Small intestine (tissue), 7 donors: ENCODE data around the gene TRMU. TPM values are rescaled to one million over a fixed set of nuclear protein-coding genes. Genes with fewer than 3 reads are reported as not detected.

Experiments used
- DNase-seq, 2 donors: peaks; one replicate each; pipeline versions ENCODE4 v3.0.0 to v3.0.0-alpha.2; 2013
- FAIRE-seq: peaks from 2 replicates; lab custom pipeline; 2012; peaks lifted over from hg19 to GRCh38; lab: Jason Lieb, UNC
- H3K27ac ChIP-seq, 3 donors: one replicate each; pipeline ENCODE4 v1.5.1; 2013; ENCODE audit warnings: low read length in 2 of 3, mild to moderate bottlenecking in 2 of 3, control low read depth in 1 of 3, inconsistent platforms in 1 of 3, low read depth in 1 of 3, moderate library complexity in 1 of 3
- H3K27me3 ChIP-seq, 3 donors: one replicate each; pipeline ENCODE4 v1.6.1; 2013; ENCODE audit warnings: low read length in 3 of 3, inconsistent platforms in 1 of 3; ENCODE audit not compliant: control insufficient read depth in 3 of 3, insufficient read depth in 3 of 3
- H3K36me3 ChIP-seq, 3 donors: one replicate each; pipeline ENCODE4 v1.6.1; 2013; ENCODE audit warnings: low read length in 3 of 3, inconsistent platforms in 1 of 3, low read depth in 1 of 3, mild to moderate bottlenecking in 1 of 3, moderate library complexity in 1 of 3; ENCODE audit not compliant: control insufficient read depth in 3 of 3, insufficient read depth in 2 of 3
- H3K4me1 ChIP-seq, 3 donors: one replicate each; pipeline ENCODE4 v1.6.1; 2013; ENCODE audit warnings: low read length in 2 of 3, inconsistent platforms in 1 of 3, low read depth in 1 of 3, mild to moderate bottlenecking in 1 of 3, moderate library complexity in 1 of 3; ENCODE audit not compliant: control insufficient read depth in 3 of 3, insufficient read depth in 2 of 3
- H3K4me3 ChIP-seq, 3 donors: one replicate each; pipeline ENCODE4 v1.5.1; 2013; ENCODE audit warnings: low read length in 3 of 3, control low read depth in 1 of 3, inconsistent platforms in 1 of 3, low read depth in 1 of 3, mild to moderate bottlenecking in 1 of 3, moderate library complexity in 1 of 3
- H3K9me3 ChIP-seq, 2 donors: one replicate each; pipeline ENCODE4 v1.6.1; 2013; ENCODE audit warnings: low read depth in 1 of 2, low read length in 1 of 2; ENCODE audit not compliant: control insufficient read depth in 2 of 2, insufficient read depth in 1 of 2
- WGBS, 3 donors: extraction: QIAGEN DNeasy Blood & Tissue Kit; methylation state at CpG; one replicate each; pipeline ENCODE4 v1.1.7; 2013; 5-methylcytosine and 5-hydroxymethylcytosine counted together
- polyA plus RNA-seq, 4 donors: library from polyadenylated mRNA; stranded (reverse) in 3 of 4; unstranded in 1 of 4; fragments of 200-250 nt in 3 of 4; fragments of 120-200 nt in 1 of 4; gene quantifications; one replicate each; pipeline versions ENCODE4 v1.2.1 to v1.2.3, GENCODE V29; 2013
- donor health status: healthy with polysubstance abuse.
- donor health status: control.
- donor health status: control.
- donor health status: Bipolar disorder and iron deficiency.
- donor health status: healthy.

The TRMU gene
- polyA plus RNA-seq, 4 donors, result 17.0 to 38.6 (median 34.3) TPM

DNA sequence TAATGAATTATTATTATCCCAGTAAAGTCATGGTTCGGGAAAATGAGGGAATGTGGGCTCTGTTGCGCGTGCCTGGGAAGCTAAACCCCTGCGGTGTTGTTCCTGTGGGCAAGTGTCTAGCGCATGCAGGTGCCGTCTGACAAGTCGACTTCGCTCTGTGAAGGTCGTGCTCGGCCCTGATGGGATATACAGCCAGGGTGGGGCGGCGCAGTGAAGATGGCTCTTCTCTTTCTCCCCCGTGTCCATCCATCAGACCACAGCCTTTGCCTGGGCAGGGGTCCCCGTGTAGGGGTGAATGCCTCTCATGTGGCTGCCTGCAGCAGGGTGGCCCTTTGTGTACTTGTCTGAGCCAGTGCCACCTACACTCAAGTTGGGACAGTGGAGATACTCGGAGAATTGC, 12.8 kb upstream of the TRMU start:
- H3K36me3 ChIP-seq, result peaks cover 0 to 63% (median 3%) of the 10 kb centered on the region in 3 donors
- no peak overlapping the region for H3K4me3 ChIP-seq
- H3K27me3 ChIP-seq, result no peaks in the 10 kb centered on the region
- no peak overlapping the region for H3K27ac ChIP-seq
- DNase-seq (no peak), FAIRE-seq (no peak)
- H3K4me1 ChIP-seq, result no peaks in the 10 kb centered on the region
- WGBS, 3 donors, result 95 to 98% (median 95%) methylated on average over 15 of the region's 15 CpGs
- H3K9me3 ChIP-seq, result no peaks in the 10 kb centered on the region

DNA sequence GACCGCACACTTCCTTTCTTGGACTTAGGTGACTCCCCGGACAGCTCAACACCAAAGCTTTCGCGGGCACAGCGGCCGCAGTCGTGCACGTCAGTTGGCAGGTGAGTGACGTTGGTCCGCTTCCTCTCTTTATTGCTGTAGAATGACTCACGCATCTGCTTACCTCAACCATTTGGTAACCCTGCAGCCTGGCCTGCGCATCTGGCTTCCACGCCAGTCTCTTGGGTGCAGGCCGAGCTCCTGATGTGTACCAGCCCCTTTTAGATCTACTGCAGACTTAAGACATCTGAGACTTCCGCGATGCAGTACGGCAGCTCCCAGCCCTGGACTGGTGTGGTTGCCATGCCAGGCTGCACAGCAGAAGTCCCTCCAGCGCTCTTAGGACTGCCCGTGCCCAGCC, 12.4 kb upstream of the TRMU start:
- 93 to 95% (median 94%) methylated on average over 18 to 19 of the region's 19 CpGs for WGBS, 3 donors
- no peaks in the 10 kb centered on the region for H3K9me3 ChIP-seq
- FAIRE-seq (no peak), DNase-seq (no peak)
- peaks cover 0 to 62% (median 3%) of the 10 kb centered on the region in 3 donors for H3K36me3 ChIP-seq
- no peaks in the 10 kb centered on the region for H3K27me3 ChIP-seq
- no peak overlapping the region for H3K27ac ChIP-seq
- H3K4me3 ChIP-seq, result no peak overlapping the region
- H3K4me1 ChIP-seq, result no peaks in the 10 kb centered on the region

DNA sequence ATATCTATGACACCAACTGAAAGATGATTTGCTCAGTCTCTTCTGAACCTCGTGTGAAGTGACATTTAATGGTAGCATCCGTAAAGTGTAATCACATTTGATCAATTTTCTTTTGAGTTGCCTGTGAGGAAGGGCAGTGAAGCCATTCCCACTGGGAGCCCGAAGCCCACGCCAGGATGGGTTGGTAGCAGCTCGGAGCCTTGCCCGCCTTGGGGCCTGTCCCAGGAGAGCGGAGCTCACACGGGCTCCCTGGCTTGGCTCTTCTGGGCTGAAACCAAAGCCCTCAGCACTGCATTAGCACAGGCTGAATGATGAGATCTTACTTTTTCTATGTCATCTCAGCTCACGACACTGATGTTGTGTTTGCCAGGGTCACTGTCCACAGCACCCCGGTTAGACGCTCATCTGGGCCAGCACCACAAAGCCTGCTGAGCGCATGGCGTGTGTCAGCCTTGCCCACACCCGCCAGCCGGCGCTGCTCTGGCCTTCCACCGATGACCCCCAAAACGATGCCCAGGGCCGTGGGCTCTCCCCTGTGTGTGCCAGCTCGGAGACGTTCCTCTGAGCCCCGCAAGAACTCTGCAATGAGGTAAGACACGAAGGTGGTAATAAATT, 9.3 kb upstream of the TRMU start:
- H3K4me1 ChIP-seq, result no peaks in the 10 kb centered on the region
- WGBS, 3 donors, result 92 to 95% (median 93%) methylated on average over 23 of the region's 23 CpGs
- H3K4me3 ChIP-seq, result no peak overlapping the region
- no peaks in the 10 kb centered on the region for H3K9me3 ChIP-seq
- FAIRE-seq (no peak), DNase-seq (no peak)
- no peak overlapping the region for H3K27ac ChIP-seq
- H3K27me3 ChIP-seq, result no peaks in the 10 kb centered on the region
- H3K36me3 ChIP-seq, result peaks cover 0 to 64% (median 0%) of the 10 kb centered on the region in 3 donors

DNA sequence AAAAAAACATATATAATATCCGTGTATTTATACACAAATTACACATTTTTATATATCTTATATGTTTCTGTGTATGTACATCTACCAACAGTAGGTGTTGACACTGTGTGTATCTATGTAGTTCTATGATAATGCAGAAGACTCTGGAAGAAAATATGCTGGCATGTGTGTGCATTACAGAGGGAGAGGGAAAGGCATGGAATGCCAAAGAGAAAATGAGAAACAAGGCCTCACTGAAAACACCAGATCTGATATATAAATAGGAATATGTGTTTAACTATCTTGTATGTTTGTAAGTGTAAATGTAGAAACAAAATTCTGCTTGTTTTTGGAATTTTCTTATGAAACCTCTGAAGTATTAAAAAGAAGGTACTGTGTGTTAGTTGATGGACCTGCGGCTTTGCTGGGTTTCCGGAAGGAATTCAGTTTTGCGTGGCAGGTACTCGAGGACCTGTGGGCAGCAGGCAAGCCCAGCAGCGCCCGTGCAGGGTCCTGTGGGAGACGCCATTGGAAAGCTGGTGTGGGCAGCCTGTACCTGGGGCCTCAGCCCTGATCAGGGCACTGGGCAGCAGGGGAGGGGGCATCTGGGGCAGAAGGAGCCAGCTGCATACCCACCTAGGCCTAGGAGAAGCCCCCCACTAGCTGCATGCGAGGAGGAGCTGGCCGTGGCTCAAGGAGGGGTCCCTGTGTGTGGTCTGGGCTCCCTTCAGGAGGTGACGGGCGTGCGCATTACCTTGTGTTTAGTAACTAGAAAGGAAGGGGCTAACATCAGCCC, 7.6 kb upstream of the TRMU start:
- Histone ChIP-seq H3K9me3 (no peaks in the 10 kb centered on the region), H3K27me3 (no peaks in the 10 kb centered on the region), H3K27ac (no peak overlapping the region), H3K4me3 (no peak overlapping the region), H3K4me1 (no peaks in the 10 kb centered on the region), H3K36me3 (peaks cover 0 to 69% (median 0%) of the 10 kb centered on the region in 3 donors)
- WGBS, 3 donors, result 95 to 97% (median 95%) methylated on average over 12 to 13 of the region's 13 CpGs
- DNase-seq, result no peak
- no peak for FAIRE-seq

DNA sequence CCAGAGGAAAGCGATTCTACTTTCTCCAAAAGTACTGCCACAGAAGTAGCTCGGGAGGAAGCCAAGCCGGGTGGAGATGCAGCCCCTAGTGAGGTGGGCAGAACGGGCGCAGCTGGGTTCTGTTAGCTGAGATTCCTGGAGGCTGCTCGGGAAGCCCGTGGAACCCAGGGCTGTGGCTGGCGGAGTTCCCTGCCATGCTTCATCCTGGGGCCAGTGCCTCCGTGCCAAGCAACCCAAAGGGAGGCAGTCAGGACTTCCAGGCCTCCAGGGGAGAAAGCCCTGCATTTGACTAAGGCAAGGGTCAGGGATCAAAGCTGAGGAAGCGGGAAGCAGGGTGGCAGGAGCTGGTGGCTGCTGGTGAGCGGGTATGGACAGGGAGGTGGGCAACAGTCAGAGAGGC, 6.7 kb upstream of the TRMU start:
- FAIRE-seq, result no peak

DNA sequence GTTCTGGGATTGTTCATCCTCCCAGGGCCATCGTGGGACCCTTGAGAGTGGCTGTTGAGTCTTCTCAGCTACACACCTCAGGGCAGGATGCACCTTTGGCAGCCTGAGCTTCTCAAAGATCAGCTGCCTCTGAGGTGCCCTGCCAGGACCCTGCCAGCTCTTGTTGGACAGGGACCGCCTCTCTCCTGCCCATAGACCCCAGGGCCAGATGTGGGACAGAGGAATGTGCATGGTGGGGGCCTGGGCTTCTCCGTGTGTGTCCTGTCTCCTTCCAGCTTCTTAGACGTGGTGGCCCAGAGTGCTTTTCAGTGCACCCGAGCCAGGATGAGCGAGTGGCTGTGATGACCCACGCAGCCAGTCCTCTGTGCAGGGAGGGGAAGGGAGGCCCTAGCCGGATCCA, 5.9 kb upstream of the TRMU start:
- Histone ChIP-seq H3K4me1 (no peaks in the 10 kb centered on the region), H3K4me3 (no peak overlapping the region), H3K9me3 (no peaks in the 10 kb centered on the region), H3K27me3 (no peaks in the 10 kb centered on the region), H3K27ac (no peak overlapping the region), H3K36me3 (peaks cover 0 to 58% (median 0%) of the 10 kb centered on the region in 3 donors)
- WGBS, 3 donors, result 90 to 92% (median 92%) methylated on average over 8 of the region's 8 CpGs
- no peak for FAIRE-seq
- DNase-seq, result no peak

More for the DNA sequence above, 6.7 kb upstream of the TRMU start:
- H3K36me3 ChIP-seq, result peaks cover 0 to 63% (median 0%) of the 10 kb centered on the region in 3 donors
- DNase-seq, result no peak
- H3K27me3 ChIP-seq, result no peaks in the 10 kb centered on the region
- WGBS, 3 donors, result 96 to 97% (median 96%) methylated on average over 10 to 11 of the region's 11 CpGs
- no peaks in the 10 kb centered on the region for H3K9me3 ChIP-seq
- H3K4me1 ChIP-seq, result no peaks in the 10 kb centered on the region
- H3K27ac ChIP-seq, result no peak overlapping the region
- H3K4me3 ChIP-seq, result no peak overlapping the region

DNA sequence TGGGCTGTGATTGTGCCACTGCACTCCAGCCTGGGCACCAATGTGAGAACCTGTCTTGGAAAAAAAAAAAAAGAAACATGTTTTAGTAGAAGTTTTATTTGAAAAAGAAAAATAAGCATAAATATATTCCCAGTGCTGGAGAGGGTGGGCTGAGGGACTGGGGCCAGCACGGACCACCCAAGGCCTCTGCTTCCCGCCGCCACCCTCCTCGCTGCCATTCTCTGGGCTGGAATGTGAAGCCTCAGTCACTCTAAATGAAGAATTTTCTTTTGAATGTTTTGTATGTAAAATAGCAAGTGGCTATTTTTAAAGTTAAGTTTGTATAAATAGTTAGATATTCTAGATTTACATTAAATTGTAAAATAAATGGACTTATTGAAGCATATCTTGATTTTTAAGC, 5.1 kb upstream of the TRMU start:
- FAIRE-seq (no peak), DNase-seq (no peak)
- WGBS, 3 donors, result 96 to 99% (median 96%) methylated on average over 4 of the region's 4 CpGs

DNA sequence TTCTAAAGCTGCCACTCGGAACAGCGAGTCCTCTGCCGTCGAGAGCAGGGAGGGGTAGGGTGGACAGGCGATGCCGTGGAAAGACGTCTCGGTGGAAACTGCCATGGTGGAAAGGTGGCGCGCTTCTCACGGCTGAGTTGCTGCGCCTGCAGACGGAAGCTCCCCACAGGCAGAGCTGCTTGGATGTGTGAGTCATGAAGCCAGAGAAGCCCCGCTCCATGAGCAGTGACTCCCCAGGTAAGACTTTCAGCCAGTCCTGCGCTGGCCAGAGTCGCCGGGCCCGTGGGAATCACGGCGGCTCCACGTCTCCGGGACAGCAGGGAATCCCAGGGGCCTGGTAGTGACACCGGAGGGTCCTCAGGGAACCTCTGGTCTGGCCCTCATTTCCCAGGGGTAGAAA, 4.0 kb upstream of the TRMU start:
- Histone ChIP-seq H3K4me1 (no peaks in the 10 kb centered on the region), H3K9me3 (no peaks in the 10 kb centered on the region), H3K27ac (no peak overlapping the region), H3K36me3 (peaks cover 0 to 43% (median 0%) of the 10 kb centered on the region in 3 donors), H3K4me3 (no peak overlapping the region), H3K27me3 (no peaks in the 10 kb centered on the region)
- no peak for DNase-seq
- 96 to 98% (median 97%) methylated on average over 23 of the region's 23 CpGs for WGBS, 3 donors
- FAIRE-seq, result no peak

More for the DNA sequence above, 5.1 kb upstream of the TRMU start:
- Histone ChIP-seq H3K4me1 (no peaks in the 10 kb centered on the region), H3K27me3 (no peaks in the 10 kb centered on the region), H3K4me3 (no peak overlapping the region), H3K27ac (no peak overlapping the region), H3K9me3 (no peaks in the 10 kb centered on the region), H3K36me3 (peaks cover 0 to 53% (median 0%) of the 10 kb centered on the region in 3 donors)
